NCI-H1105 treated with DMSO at 0.1 percent for 48 hours (cell line): ENCODE measurements around the gene PCAT7.

ENCODE experiments used
- DNase-seq: peaks from one replicate; lab custom pipeline; 2025; lab: John Stamatoyannopoulos, UW

The PCAT7 gene

GRCh38 chr9:94603259-94604160 is 48.6 kb downstream of the PCAT7 start:
- DNase-seq: peak; percentile 61

- DNase-seq: no peak
Observed at GRCh38 chr9:94606646-94607422, 52.0 kb downstream of the PCAT7 start.

GRCh38 chr9:94607423-94607691 is 52.5 kb downstream of the PCAT7 start:
- no peak for DNase-seq

- DNase-seq: no peak
Observed at GRCh38 chr9:94610181-94610606, 55.3 kb downstream of the PCAT7 start.

GRCh38 chr9:94611638-94612068 is 56.8 kb downstream of the PCAT7 start:
- DNase-seq: no peak

GRCh38 chr9:94612071-94612470 is 57.2 kb downstream of the PCAT7 start:
- DNase-seq: no peak

GRCh38 chr9:94613003-94613402 is 58.1 kb downstream of the PCAT7 start:
- DNase-seq: no peak

- DNase-seq: no peak
Observed at GRCh38 chr9:94619026-94619425, 64.1 kb downstream of the PCAT7 start.
